ENCODE results near the gene TMEM182.

TMEM182 gene

DNA sequence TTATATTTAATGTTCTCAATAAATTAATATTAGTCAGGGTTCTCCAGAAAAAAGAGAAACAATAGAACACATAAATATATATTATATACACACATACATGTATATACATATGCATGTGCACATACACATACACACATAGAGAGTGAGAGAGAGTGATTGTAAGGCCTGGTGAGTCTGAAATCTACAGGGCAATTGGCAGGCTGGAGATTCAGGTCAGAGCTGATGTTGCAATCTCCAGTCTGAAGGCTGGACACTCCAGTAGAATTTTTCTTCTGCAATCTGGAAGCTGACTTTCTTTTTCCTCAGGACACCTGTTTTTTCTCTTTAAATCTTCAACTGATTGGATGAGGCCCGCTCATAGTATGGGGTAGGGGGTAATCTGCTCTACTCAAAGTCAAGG lies 3.2 kb downstream of the TMEM182 start:
- Histone ChIP-seq H3K27ac (ENCODE audit: low read length) (no peak overlapping the region), H3K4me1 (ENCODE audit: control insufficient read depth, insufficient read depth, low read length) (no peaks in the 10 kb centered on the region), H3K36me3 (ENCODE audit: control insufficient read depth, insufficient read depth, low read length) (no peaks in the 10 kb centered on the region), H3K9me3 (ENCODE audit: control insufficient read depth, insufficient read depth, low read length) (no peaks in the 10 kb centered on the region), H3K27me3 (ENCODE audit: control insufficient read depth, insufficient read depth, low read length) (no peaks in the 10 kb centered on the region), H3K4me3 (ENCODE audit: low read length) (no peak overlapping the region)
- WGBS (ENCODE audit: insufficient coverage, insufficient read length) = no CpG with 5 or more reads among the region's 1 CpG
- no peak for DNase-seq (ENCODE audit: low read depth, low spot score)

DNA sequence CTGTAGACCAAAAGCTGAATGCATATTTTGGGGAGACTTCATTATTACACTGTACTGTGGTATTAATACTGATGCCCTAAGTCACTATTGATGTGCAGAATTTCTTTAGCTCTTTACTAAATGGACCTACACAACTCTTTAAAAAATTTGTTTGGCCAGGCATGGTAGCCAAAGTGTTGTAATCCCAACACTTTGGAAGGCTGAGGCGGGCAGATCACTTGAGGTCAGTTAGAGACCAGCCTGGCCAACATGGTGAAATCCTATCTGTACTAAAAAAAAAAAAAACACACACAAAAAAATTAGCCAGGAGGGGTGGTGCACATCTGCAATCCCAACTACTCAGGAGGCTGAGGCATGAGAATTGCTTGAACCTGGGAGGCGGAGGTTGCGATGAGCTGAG lies 6.4 kb downstream of the TMEM182 start:
- no peak for DNase-seq (ENCODE audit: low read depth, low spot score)
- no peak overlapping the region for H3K4me3 ChIP-seq (ENCODE audit: low read length)
- no peaks in the 10 kb centered on the region for H3K9me3 ChIP-seq (ENCODE audit: control insufficient read depth, insufficient read depth, low read length)
- no peaks in the 10 kb centered on the region for H3K36me3 ChIP-seq (ENCODE audit: control insufficient read depth, insufficient read depth, low read length)
- H3K4me1 ChIP-seq (ENCODE audit: control insufficient read depth, insufficient read depth, low read length) = no peaks in the 10 kb centered on the region
- no CpG with 5 or more reads among the region's 3 CpGs for WGBS (ENCODE audit: insufficient coverage, insufficient read length)
- H3K27ac ChIP-seq (ENCODE audit: low read length) = no peak overlapping the region
- no peaks in the 10 kb centered on the region; the same call in 1 of the 2 replicates for H3K27me3 ChIP-seq (ENCODE audit: control insufficient read depth, insufficient read depth, low read length)

DNA sequence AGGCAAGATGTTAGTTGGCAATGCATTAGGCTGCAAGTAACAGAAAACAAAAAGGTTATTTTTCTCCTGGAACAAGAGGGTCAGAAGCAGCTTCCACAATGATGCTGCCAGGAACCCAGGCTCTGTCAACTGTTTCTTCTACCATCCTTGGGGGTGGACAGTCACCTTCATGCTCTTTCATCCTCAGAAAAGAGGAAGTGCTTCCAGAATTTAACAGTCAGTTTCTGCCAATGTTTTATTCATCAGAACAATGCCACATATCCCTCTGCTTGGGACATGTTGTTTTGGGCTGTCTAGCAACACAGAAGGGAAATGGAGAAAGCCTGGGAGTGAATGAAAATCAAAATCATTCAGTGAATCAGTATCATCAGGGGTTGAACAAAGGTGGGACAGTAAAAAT lies 7.1 kb downstream of the TMEM182 start:
- Histone ChIP-seq H3K9me3 (ENCODE audit: control insufficient read depth, insufficient read depth, low read length) (no peaks in the 10 kb centered on the region), H3K27me3 (ENCODE audit: control insufficient read depth, insufficient read depth, low read length) (no peaks in the 10 kb centered on the region; the same call in 1 of the 2 replicates), H3K27ac (ENCODE audit: low read length) (no peak overlapping the region), H3K4me1 (ENCODE audit: control insufficient read depth, insufficient read depth, low read length) (no peaks in the 10 kb centered on the region), H3K36me3 (ENCODE audit: control insufficient read depth, insufficient read depth, low read length) (no peaks in the 10 kb centered on the region), H3K4me3 (ENCODE audit: low read length) (no peak overlapping the region)
- no peak for DNase-seq (ENCODE audit: low read depth, low spot score)

DNA sequence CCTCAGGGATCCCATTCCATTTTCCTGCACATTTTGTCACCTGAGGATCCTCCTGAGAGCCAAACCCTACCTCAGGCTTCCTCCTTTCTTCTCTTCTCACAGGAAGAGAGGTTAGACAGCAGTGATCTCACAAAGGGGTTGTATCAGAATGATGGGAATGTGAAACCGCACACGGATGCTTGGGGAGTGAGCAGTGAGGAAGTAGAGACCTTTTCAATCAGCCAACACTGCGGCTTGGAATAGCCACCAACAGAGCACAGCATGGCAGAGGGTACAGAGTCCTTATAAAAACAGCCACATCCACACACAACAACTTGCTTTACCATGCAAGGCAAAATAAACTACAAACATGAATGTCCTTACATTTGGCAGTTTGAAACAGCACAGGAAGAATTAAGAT lies 8.7 kb downstream of the TMEM182 start:
- H3K9me3 ChIP-seq (ENCODE audit: control insufficient read depth, insufficient read depth, low read length) = no peaks in the 10 kb centered on the region
- H3K27me3 ChIP-seq (ENCODE audit: control insufficient read depth, insufficient read depth, low read length) = no peaks in the 10 kb centered on the region; the same call in 1 of the 2 replicates
- no peak overlapping the region for H3K27ac ChIP-seq (ENCODE audit: low read length)
- WGBS (ENCODE audit: insufficient coverage, insufficient read length) = no CpG with 5 or more reads among the region's 3 CpGs
- no peaks in the 10 kb centered on the region for H3K36me3 ChIP-seq (ENCODE audit: control insufficient read depth, insufficient read depth, low read length)
- no peaks in the 10 kb centered on the region for H3K4me1 ChIP-seq (ENCODE audit: control insufficient read depth, insufficient read depth, low read length)
- DNase-seq (ENCODE audit: low read depth, low spot score) = no peak
- H3K4me3 ChIP-seq (ENCODE audit: low read length) = no peak overlapping the region

DNA sequence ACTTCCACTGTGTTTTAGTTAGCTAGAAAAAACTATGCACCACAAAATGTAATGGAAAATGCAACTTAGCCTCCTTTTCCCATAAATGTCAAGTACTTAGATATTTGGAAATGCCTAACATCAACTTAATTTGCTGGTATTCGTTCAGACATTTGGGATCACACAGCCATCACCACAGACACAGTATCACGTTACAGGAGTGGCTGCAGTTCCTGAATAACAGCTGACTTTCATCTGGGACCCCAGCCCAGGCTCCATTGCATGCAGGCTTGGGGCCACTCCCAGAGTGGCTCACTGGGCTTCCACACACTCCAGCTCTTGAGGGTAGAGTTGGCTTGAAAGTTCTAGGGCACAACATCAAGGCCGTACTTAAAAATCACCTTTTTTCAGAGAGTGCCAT lies 9.3 kb downstream of the TMEM182 start:
- WGBS (ENCODE audit: insufficient coverage, insufficient read length) = no CpG with 5 or more reads among the region's 3 CpGs
- no peak for DNase-seq (ENCODE audit: low read depth, low spot score)
- Histone ChIP-seq H3K36me3 (ENCODE audit: control insufficient read depth, insufficient read depth, low read length) (no peaks in the 10 kb centered on the region), H3K4me3 (ENCODE audit: low read length) (no peak overlapping the region), H3K4me1 (ENCODE audit: control insufficient read depth, insufficient read depth, low read length) (no peaks in the 10 kb centered on the region), H3K27me3 (ENCODE audit: control insufficient read depth, insufficient read depth, low read length) (no peaks in the 10 kb centered on the region; the same call in 1 of the 2 replicates), H3K9me3 (ENCODE audit: control insufficient read depth, insufficient read depth, low read length) (no peaks in the 10 kb centered on the region), H3K27ac (ENCODE audit: low read length) (no peak overlapping the region)

DNA sequence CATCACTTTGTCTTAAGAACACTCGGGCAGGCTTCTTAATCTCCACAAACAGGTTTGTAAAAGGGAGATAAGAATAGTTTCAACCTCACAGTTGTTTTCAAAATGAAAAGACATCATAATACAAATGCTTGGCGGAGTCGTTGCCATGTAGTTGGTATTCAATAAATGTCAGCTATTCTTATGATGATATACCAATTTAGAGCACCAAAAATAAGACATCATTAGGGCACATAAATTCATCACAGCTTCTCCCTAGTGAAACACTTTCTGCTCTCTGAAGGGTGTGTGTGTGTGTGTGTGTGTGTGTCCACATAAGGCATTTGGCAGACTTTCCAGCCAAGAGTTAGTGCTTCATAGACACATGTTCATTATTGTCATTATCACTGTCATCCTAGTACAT lies 10.8 kb downstream of the TMEM182 start:
- H3K4me1 ChIP-seq (ENCODE audit: control insufficient read depth, insufficient read depth, low read length) = no peaks in the 10 kb centered on the region
- H3K4me3 ChIP-seq (ENCODE audit: low read length) = no peak overlapping the region
- H3K9me3 ChIP-seq (ENCODE audit: control insufficient read depth, insufficient read depth, low read length) = no peaks in the 10 kb centered on the region
- H3K27me3 ChIP-seq (ENCODE audit: control insufficient read depth, insufficient read depth, low read length) = no peaks in the 10 kb centered on the region; the same call in 1 of the 2 replicates
- no peak for DNase-seq (ENCODE audit: low read depth, low spot score)
- no peaks in the 10 kb centered on the region for H3K36me3 ChIP-seq (ENCODE audit: control insufficient read depth, insufficient read depth, low read length)
- WGBS (ENCODE audit: insufficient coverage, insufficient read length) = no CpG with 5 or more reads among the region's 3 CpGs
- H3K27ac ChIP-seq (ENCODE audit: low read length) = no peak overlapping the region

DNA sequence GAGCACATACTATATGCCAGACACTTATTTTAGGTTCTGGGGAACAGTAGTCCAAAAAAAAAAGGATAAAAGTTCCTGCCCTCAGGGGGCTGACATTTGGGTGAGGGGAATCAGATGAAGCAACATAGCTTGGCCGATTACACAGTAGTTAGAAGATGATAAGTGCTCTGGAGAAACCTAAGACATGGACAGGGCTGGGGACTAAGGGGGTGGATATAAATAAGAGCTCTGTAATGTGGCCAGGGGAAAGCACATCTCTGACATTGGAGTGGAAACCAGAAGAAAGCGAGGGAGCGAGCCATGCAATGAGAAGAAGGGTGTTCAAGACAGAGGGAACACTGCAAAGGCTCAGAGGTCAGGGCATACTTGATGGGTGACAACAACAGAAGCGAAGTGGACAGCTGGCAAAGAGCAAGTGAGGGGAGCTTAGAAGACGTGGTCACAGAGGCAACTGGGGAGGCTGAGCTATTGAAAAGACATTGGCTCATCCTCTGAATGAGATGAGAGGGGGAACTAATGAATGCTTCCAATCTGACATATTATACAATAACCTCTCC lies 11.4 kb downstream of the TMEM182 start:
- Histone ChIP-seq H3K4me1 (ENCODE audit: control insufficient read depth, insufficient read depth, low read length) (no peaks in the 10 kb centered on the region), H3K9me3 (ENCODE audit: control insufficient read depth, insufficient read depth, low read length) (no peaks in the 10 kb centered on the region), H3K27me3 (ENCODE audit: control insufficient read depth, insufficient read depth, low read length) (no peaks in the 10 kb centered on the region; the same call in 1 of the 2 replicates), H3K36me3 (ENCODE audit: control insufficient read depth, insufficient read depth, low read length) (no peaks in the 10 kb centered on the region), H3K27ac (ENCODE audit: low read length) (no peak overlapping the region), H3K4me3 (ENCODE audit: low read length) (no peak overlapping the region)
- DNase-seq (ENCODE audit: low read depth, low spot score) = no peak
- no CpG with 5 or more reads among the region's 5 CpGs for WGBS (ENCODE audit: insufficient coverage, insufficient read length)

DNA sequence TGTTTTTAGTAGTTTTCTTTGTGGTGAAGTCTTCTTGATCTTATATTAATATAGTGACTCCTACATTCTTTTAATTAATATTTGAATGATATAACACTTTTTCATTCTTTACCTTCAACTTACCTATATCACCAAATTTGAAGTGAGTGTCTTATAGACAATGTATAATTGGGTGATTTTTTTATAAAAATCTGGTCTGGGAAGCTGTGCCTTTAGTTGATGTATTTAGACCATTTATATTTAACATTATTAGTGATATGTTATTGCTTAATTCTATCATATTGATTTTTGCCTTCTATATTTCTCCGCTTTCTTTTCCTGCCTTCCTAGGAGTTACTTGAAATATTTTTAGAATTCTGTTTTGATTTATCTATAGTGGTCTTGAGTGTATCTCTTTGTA lies 16.4 kb downstream of the TMEM182 start:
- H3K27ac ChIP-seq (ENCODE audit: low read length) = no peak overlapping the region

DNA sequence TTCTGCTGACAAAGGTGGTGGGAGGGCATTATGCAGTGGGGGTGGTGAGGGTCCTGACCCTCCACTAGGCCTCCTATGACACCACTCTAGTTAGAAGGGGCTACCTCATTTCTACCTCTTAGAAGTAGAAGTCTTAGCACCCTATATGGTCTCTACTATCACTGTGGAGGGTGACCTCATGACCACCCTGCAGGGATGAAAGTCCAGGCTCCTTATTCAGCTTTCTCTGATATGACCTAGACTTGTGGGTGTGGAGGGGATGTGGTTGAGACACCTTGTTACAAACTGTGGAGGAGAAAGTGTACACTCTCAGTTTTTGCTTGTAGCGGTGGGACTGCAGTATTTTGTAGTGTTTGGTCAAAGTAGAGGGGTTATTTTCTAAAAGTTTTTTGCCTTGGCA lies 18.6 kb downstream of the TMEM182 start:
- H3K4me3 ChIP-seq (ENCODE audit: low read length) = no peak overlapping the region
- no peaks in the 10 kb centered on the region for H3K9me3 ChIP-seq (ENCODE audit: control insufficient read depth, insufficient read depth, low read length)
- no peak overlapping the region for H3K27ac ChIP-seq (ENCODE audit: low read length)
- peaks cover 2% of the 10 kb centered on the region; the same call in 1 of the 2 replicates for H3K4me1 ChIP-seq (ENCODE audit: control insufficient read depth, insufficient read depth, low read length)
- H3K36me3 ChIP-seq (ENCODE audit: control insufficient read depth, insufficient read depth, low read length) = no peaks in the 10 kb centered on the region
- WGBS (ENCODE audit: insufficient coverage, insufficient read length) = no CpG with 5 or more reads among the region's 1 CpG
- no peak for DNase-seq (ENCODE audit: low read depth, low spot score)
- H3K27me3 ChIP-seq (ENCODE audit: control insufficient read depth, insufficient read depth, low read length) = no peaks in the 10 kb centered on the region

More for the DNA sequence above, 16.4 kb downstream of the TMEM182 start:
- Histone ChIP-seq H3K4me1 (ENCODE audit: control insufficient read depth, insufficient read depth, low read length) (no peaks in the 10 kb centered on the region), H3K27me3 (ENCODE audit: control insufficient read depth, insufficient read depth, low read length) (no peaks in the 10 kb centered on the region), H3K36me3 (ENCODE audit: control insufficient read depth, insufficient read depth, low read length) (no peaks in the 10 kb centered on the region), H3K4me3 (ENCODE audit: low read length) (no peak overlapping the region), H3K9me3 (ENCODE audit: control insufficient read depth, insufficient read depth, low read length) (no peaks in the 10 kb centered on the region)
- WGBS (ENCODE audit: insufficient coverage, insufficient read length) = no CpG with 5 or more reads among the region's 1 CpG
- no peak for DNase-seq (ENCODE audit: low read depth, low spot score)

DNA sequence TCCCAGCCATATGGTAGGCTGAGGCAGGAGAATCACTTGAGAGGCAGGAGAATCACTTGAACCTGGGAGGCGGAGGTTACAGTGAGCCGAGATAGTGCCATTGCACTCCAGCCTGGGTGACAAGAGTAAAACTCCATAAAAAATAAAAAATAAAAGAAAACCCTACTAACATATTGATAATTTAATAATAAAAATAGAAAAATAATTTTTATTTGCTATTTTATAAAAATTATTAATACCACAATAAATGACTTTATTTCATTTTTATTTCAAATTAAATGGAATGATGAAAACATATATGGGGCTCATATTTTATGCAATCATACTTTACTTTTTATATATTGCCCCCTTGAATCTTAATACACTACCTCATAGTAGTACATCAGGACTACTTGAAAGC lies 20.4 kb downstream of the TMEM182 start:
- Histone ChIP-seq H3K9me3 (ENCODE audit: control insufficient read depth, insufficient read depth, low read length) (no peaks in the 10 kb centered on the region), H3K36me3 (ENCODE audit: control insufficient read depth, insufficient read depth, low read length) (no peaks in the 10 kb centered on the region), H3K4me3 (ENCODE audit: low read length) (no peak overlapping the region), H3K27me3 (ENCODE audit: control insufficient read depth, insufficient read depth, low read length) (no peaks in the 10 kb centered on the region), H3K4me1 (ENCODE audit: control insufficient read depth, insufficient read depth, low read length) (peaks cover 2% of the 10 kb centered on the region; the same call in 1 of the 2 replicates), H3K27ac (ENCODE audit: low read length) (no peak overlapping the region)
- whole genome bisulfite sequencing (ENCODE audit: insufficient coverage, insufficient read length) = no CpG with 5 or more reads among the region's 2 CpGs
- DNase-seq (ENCODE audit: low read depth, low spot score) = no peak

DNA sequence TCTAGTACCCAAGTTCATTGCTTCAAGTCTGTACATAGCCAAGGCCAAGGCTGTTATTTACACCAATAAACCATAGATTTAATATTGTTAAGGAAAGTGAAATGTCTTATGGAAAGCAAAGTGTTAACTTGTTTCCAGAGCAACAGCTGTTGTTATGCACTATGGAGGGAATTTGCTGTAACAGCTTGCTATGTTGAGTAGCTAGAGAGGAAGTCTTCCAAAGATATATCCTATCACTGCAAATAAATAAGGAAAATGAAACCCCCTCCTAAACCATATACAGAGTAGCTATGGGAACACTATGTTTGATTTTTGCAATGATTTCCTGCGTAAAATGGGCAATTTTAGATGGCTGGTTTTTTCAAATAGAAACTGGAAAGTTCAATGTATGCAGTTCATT lies 21.1 kb downstream of the TMEM182 start:
- Histone ChIP-seq H3K36me3 (ENCODE audit: control insufficient read depth, insufficient read depth, low read length) (no peaks in the 10 kb centered on the region), H3K4me3 (ENCODE audit: low read length) (no peak overlapping the region), H3K9me3 (ENCODE audit: control insufficient read depth, insufficient read depth, low read length) (no peaks in the 10 kb centered on the region), H3K27ac (ENCODE audit: low read length) (no peak overlapping the region), H3K27me3 (ENCODE audit: control insufficient read depth, insufficient read depth, low read length) (no peaks in the 10 kb centered on the region), H3K4me1 (ENCODE audit: control insufficient read depth, insufficient read depth, low read length) (peaks cover 2% of the 10 kb centered on the region; the same call in 1 of the 2 replicates)
- no peak for DNase-seq (ENCODE audit: low read depth, low spot score)
- WGBS (ENCODE audit: insufficient coverage, insufficient read length) = no CpG with 5 or more reads among the region's 1 CpG
